Activated naive CD8-positive, alpha-beta T cell treated with anti-CD3 and anti-CD28 coated beads for 36 hours (primary cell): ENCODE data around the gene BAG1. TPM values are rescaled to one million over a fixed set of nuclear protein-coding genes. Genes with fewer than 3 reads are reported as not detected.

Source experiments
- DNase-seq: peaks from one replicate; pipeline ENCODE4 v3.0.0; 2021
- H3K27ac Mint-ChIP-seq: one replicate; pipeline ENCODE4 v1.8.0; 2022; ENCODE audit warnings: mild to moderate bottlenecking, moderate library complexity, mixed read lengths
- H3K27me3 Mint-ChIP-seq: one replicate; pipeline ENCODE4 v1.8.0; 2022; ENCODE audit warnings: mild to moderate bottlenecking, mixed read lengths
- H3K36me3 Mint-ChIP-seq: one replicate; pipeline ENCODE4 v1.8.0; 2021; ENCODE audit warnings: mild to moderate bottlenecking, mixed read lengths
- H3K4me1 Mint-ChIP-seq: one replicate; pipeline ENCODE4 v1.8.0; 2021; ENCODE audit warnings: mixed read lengths
- H3K4me3 Mint-ChIP-seq: one replicate; pipeline ENCODE4 v1.8.0; 2022; ENCODE audit warnings: mild to moderate bottlenecking, moderate library complexity, mixed read lengths
- H3K9me3 Mint-ChIP-seq: one replicate; pipeline ENCODE4 v1.8.0; 2022; ENCODE audit warnings: mixed read lengths
- total RNA-seq, 2 experiments: library from RNA; stranded (reverse); gene quantifications; one replicate each; pipeline ENCODE4 v1.2.3, GENCODE V29; 2021

The BAG1 gene
- total RNA-seq, 2 experiments from 2014 or later: 87.2 to 90.9 TPM

DNA sequence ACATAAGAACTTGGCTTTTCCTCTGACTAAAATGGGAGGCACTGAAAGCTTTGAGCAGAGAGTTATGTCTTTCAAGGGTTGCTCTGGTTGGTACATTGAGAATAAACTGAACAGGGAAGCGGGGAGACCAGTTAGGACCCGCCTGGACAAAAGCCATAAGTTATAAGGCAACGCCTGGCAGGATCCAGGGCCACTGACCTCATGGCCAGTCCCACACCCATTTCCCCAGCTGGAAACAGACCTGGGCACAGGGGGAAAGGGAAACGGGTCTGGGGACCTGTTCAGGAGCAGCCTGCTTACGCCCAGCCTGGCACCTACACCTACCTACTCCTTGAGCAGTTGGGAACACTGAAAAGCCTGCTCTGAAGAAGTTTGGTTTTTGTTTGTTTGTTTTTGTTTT lies 23.2 kb downstream of the BAG1 start:
- Mint-ChIP-seq H3K36me3 (no peaks in the 10 kb centered on the region), H3K27ac (no peak overlapping the region), H3K4me3 (no peak overlapping the region), H3K4me1 (no peaks in the 10 kb centered on the region), H3K27me3 (no peaks in the 10 kb centered on the region), H3K9me3 (no peaks in the 10 kb centered on the region)
- no peak for DNase-seq

- Mint-ChIP-seq H3K4me3 (no peak within 1 kb of the TSS), H3K36me3 (no peaks in the 10 kb centered on the region), H3K9me3 (no peaks in the 10 kb centered on the region), H3K27me3 (no peaks in the 10 kb centered on the region), H3K27ac (no peak within 1 kb of the TSS), H3K4me1 (no peaks in the 10 kb centered on the region)
- DNase-seq: no peak
Observed at GRCh38 chr9:33239921-33240320, 24.6 kb downstream of the BAG1 start, which contains the start of gene SPINK4. TSS of gene SPINK4 (plus strand) at chr9:33240167. CDS start at chr9:33240209, 42 bp downstream.

GRCh38 chr9:33236571-33236970 lies 27.9 kb downstream of the BAG1 start:
- Mint-ChIP-seq H3K36me3 (no peaks in the 10 kb centered on the region), H3K4me3 (no peak overlapping the region), H3K27me3 (no peaks in the 10 kb centered on the region), H3K4me1 (no peaks in the 10 kb centered on the region), H3K27ac (no peak overlapping the region), H3K9me3 (no peaks in the 10 kb centered on the region)
- no peak for DNase-seq

DNA sequence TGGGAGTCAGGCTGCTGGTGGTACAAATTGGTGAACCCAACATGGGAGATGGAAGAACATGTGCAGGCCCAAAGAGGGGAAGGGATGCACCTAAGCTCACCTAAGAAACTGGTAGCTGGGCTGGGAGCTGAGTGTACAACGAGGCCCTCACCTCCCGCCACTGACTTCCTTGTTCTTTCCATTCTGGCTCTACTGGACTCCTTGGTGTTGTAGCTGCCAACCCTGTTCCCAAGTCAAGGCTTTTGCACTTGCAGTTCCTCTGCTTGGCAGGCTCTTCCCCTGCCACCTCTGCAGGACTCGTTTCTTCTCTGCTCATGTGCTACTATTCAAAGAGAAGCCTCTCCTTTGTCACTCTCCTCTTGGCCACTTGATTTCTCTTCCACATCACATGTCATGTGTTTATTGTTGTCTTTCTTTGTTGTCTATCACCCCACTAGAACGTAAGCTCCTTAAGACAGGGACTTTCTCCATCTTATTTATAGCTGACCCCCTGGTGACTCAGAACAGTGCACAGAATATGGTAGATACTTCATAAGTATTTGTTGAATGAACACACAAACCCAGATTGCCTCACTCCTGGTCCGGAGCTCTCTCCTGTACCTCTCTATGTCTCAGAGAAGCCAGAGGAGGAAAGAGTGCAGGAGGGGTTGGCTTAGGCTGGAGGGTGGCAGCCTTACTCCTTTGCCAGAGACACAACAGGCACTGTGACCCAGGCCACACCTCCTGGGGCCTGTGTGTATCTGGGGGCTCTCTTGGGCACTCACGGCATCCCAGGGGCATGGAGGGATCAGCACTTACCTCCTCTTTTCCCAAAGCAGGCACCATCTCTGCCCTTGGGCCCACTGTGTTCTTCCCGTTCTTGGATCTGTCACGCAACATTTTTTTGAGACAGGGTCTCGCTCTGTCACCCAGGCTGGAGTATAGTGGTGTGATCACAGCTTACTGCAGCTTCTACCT lies 29.7 kb downstream of the BAG1 start:
- no peak overlapping the region for H3K27ac Mint-ChIP-seq
- no peak for DNase-seq
- H3K4me1 Mint-ChIP-seq: no peaks in the 10 kb centered on the region

GRCh38 chr9:33233626-33234342 lies 30.7 kb downstream of the BAG1 start:
- H3K9me3 Mint-ChIP-seq: no peaks in the 10 kb centered on the region
- no peak for DNase-seq
- H3K27ac Mint-ChIP-seq: no peak overlapping the region
- no peaks in the 10 kb centered on the region for H3K4me1 Mint-ChIP-seq
- no peaks in the 10 kb centered on the region for H3K27me3 Mint-ChIP-seq
- no peak overlapping the region for H3K4me3 Mint-ChIP-seq
- H3K36me3 Mint-ChIP-seq: no peaks in the 10 kb centered on the region

More for the DNA sequence above, 29.7 kb downstream of the BAG1 start:
- Mint-ChIP-seq H3K9me3 (no peaks in the 10 kb centered on the region), H3K4me3 (no peak overlapping the region), H3K27me3 (no peaks in the 10 kb centered on the region), H3K36me3 (no peaks in the 10 kb centered on the region)

- H3K36me3 Mint-ChIP-seq: no peaks in the 10 kb centered on the region
- no peaks in the 10 kb centered on the region for H3K9me3 Mint-ChIP-seq
- H3K4me1 Mint-ChIP-seq: no peaks in the 10 kb centered on the region
- no peak overlapping the region for H3K27ac Mint-ChIP-seq
- no peak overlapping the region for H3K4me3 Mint-ChIP-seq
- no peaks in the 10 kb centered on the region for H3K27me3 Mint-ChIP-seq
- DNase-seq: no peak
Observed at GRCh38 chr9:33232815-33233214, 31.7 kb downstream of the BAG1 start.

DNA sequence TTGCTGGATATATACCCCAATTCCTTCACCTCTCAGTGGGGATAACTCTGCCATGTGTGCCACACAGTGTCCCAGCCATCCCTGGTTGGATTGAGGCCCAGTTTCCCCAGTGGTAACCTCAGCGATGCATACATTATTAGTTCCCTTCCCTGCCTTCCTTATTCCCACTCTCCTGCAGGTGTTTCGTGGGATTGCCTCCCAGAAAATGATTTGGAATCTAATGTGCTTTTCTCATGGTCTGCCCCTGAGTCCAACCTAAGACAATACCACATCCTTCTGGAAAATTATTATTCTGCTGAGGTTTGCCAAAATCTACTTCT lies 32.9 kb downstream of the BAG1 start:
- Mint-ChIP-seq H3K9me3 (no peaks in the 10 kb centered on the region), H3K4me1 (peaks cover 2% of the 10 kb centered on the region), H3K4me3 (no peak overlapping the region), H3K27me3 (no peaks in the 10 kb centered on the region), H3K36me3 (no peaks in the 10 kb centered on the region), H3K27ac (no peak overlapping the region)
- no peak for DNase-seq

- Mint-ChIP-seq H3K27ac (no peak overlapping the region), H3K4me1 (peaks cover 2% of the 10 kb centered on the region), H3K9me3 (no peaks in the 10 kb centered on the region), H3K36me3 (no peaks in the 10 kb centered on the region), H3K27me3 (no peaks in the 10 kb centered on the region), H3K4me3 (no peak overlapping the region)
- DNase-seq: no peak
Observed at GRCh38 chr9:33230756-33231622, 33.5 kb downstream of the BAG1 start.

DNA sequence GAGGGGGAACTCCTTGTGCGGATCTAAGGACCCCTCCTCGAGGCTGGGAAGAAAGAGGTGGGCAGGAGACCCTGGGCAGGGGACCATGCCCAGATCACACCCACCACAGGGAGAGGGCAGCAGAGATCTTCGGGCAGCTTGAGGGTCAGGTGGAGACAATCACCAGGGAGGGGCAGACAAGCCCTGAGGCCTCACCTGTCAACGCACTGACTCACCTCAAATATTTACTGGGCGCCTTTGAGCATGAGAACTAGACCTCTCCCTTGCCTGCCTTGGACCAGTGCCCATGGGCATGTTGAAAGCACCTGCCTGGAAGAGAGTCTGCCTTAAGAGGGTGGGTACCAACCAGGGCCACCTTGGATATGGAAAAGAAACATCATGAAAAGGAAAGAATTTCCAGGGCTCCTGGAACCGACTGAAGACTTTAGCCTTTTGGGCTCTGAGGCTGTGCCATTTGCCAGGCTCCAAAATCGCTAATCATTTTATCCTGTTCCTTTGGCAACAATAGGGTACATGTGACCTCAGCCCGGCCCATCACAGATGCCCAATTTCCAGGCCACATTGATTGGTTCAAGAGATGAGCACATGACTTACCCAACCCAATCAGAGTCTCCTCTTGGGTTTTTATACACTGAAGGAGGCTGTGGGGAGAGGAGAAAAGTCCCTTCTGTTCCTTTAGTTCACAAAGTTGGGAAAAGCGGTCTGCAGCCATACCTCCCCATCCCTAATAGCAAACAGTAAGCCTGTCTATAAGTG lies 35.0 kb downstream of the BAG1 start:
- Mint-ChIP-seq H3K36me3 (no peaks in the 10 kb centered on the region), H3K9me3 (no peaks in the 10 kb centered on the region), H3K27me3 (no peaks in the 10 kb centered on the region), H3K4me3 (no peak overlapping the region), H3K27ac (no peak overlapping the region), H3K4me1 (peaks cover 11% of the 10 kb centered on the region)
- no peak for DNase-seq

DNA sequence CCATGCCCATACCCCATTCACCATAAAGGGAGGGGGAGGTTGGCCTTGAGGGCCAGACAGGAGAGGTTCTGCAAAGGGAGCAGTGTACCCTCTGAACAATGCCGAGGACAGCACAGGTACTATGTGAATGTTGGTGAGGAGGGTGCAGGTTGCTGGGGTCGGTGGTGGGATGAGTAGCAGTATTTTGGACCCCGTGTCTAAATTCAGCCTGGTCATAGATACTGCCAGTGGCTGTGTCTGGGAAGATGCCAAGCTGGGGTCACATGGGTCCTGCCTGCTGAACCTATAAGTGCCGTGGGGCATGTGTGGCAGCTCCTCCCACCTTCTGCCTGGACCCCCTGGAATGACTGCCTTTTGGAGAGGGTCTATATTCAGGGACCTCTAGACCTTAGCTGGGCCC lies 35.9 kb downstream of the BAG1 start:
- Mint-ChIP-seq H3K27ac (no peak overlapping the region), H3K4me1 (peaks cover 11% of the 10 kb centered on the region), H3K4me3 (no peak overlapping the region), H3K36me3 (no peaks in the 10 kb centered on the region), H3K27me3 (no peaks in the 10 kb centered on the region), H3K9me3 (no peaks in the 10 kb centered on the region)
- DNase-seq: no peak

DNA sequence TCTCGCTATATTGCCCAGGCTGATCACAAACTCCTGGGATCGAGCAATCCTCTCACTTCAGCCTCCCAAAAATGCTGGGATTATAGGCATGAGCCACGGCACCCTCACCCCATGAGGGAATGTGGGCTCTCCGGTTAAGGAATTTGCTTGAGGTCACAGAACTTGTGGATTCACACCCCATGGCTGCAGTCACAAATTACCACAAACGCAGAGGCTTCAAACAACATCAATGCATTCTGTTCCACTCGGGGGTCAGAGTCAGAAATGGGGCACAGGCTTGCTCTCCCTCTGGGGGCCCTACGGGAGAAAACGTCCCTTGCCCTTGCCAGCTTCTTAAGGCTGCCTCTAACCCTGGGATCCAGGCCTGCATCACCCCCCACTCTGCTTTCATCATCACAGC lies 36.8 kb downstream of the BAG1 start:
- Mint-ChIP-seq H3K27me3 (no peaks in the 10 kb centered on the region), H3K36me3 (no peaks in the 10 kb centered on the region), H3K27ac (no peak overlapping the region), H3K4me3 (no peak overlapping the region), H3K4me1 (peaks cover 11% of the 10 kb centered on the region), H3K9me3 (no peaks in the 10 kb centered on the region)
- DNase-seq: no peak

- no peaks in the 10 kb centered on the region for H3K9me3 Mint-ChIP-seq
- H3K27me3 Mint-ChIP-seq: no peaks in the 10 kb centered on the region
Observed at GRCh38 chr9:33227008-33227398, 37.5 kb downstream of the BAG1 start.

GRCh38 chr9:33225319-33226147 lies 39.0 kb downstream of the BAG1 start:
- Mint-ChIP-seq H3K4me3 (no peak overlapping the region), H3K4me1 (peaks cover 11% of the 10 kb centered on the region), H3K27me3 (no peaks in the 10 kb centered on the region), H3K27ac (peak overlapping the region; percentile 14), H3K9me3 (no peaks in the 10 kb centered on the region), H3K36me3 (no peaks in the 10 kb centered on the region)
- DNase-seq: peak; percentile 57

More at GRCh38 chr9:33227008-33227398, 37.5 kb downstream of the BAG1 start:
- no peaks in the 10 kb centered on the region for H3K36me3 Mint-ChIP-seq
- peaks cover 11% of the 10 kb centered on the region for H3K4me1 Mint-ChIP-seq
- no peak overlapping the region for H3K4me3 Mint-ChIP-seq
- DNase-seq: no peak
- H3K27ac Mint-ChIP-seq: peak overlapping the region; percentile 10

DNA sequence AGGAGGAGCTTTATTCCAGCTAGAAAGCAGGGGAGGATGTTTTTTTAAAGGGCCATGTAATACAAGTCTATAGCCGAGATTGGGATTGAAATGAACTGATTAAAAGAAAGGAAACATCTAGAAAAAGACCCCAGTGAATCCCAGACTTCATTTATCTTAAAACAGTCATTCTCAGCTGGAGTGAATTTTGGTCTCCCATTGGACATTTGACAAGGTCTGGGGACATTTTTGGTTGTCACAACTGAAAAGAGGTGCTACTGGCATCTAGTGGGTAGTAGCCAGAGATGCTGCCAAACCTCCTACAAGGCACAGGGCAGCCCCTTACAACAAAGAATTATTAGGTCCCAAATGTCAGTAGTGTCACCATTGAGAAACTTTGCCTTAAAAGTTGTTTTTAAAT lies 40.8 kb downstream of the BAG1 start:
- no peak for DNase-seq
- no peaks in the 10 kb centered on the region for H3K36me3 Mint-ChIP-seq
- no peak overlapping the region for H3K4me3 Mint-ChIP-seq
- no peaks in the 10 kb centered on the region for H3K9me3 Mint-ChIP-seq
- peaks cover 11% of the 10 kb centered on the region for H3K4me1 Mint-ChIP-seq
- H3K27ac Mint-ChIP-seq: no peak overlapping the region
- H3K27me3 Mint-ChIP-seq: no peaks in the 10 kb centered on the region
